ENCODE measurements around the gene RIMBP2. TPM values are rescaled to one million over a fixed set of nuclear protein-coding genes. Genes with fewer than 3 reads are reported as not detected.

Gene RIMBP2
- total RNA-seq, 1 donor from 2014 or later = not detected

GRCh38 chr12:130435826-130436225 is 280.3 kb downstream of the RIMBP2 start:
- H3K27me3 ChIP-seq (ENCODE audit: low read depth) = no peaks in the 10 kb centered on the region
- peaks cover 16% of the 10 kb centered on the region for H3K9me3 ChIP-seq (replicated peaks)
- no peak overlapping the region for H3K27ac ChIP-seq (replicated peaks)
- DNase-seq = no peak
- TF ChIP-seq, protein P1, sequence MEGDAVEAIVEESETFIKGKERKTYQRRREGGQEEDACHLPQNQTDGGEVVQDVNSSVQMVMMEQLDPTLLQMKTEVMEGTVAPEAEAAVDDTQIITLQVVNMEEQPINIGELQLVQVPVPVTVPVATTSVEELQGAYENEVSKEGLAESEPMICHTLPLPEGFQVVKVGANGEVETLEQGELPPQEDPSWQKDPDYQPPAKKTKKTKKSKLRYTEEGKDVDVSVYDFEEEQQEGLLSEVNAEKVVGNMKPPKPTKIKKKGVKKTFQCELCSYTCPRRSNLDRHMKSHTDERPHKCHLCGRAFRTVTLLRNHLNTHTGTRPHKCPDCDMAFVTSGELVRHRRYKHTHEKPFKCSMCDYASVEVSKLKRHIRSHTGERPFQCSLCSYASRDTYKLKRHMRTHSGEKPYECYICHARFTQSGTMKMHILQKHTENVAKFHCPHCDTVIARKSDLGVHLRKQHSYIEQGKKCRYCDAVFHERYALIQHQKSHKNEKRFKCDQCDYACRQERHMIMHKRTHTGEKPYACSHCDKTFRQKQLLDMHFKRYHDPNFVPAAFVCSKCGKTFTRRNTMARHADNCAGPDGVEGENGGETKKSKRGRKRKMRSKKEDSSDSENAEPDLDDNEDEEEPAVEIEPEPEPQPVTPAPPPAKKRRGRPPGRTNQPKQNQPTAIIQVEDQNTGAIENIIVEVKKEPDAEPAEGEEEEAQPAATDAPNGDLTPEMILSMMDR (IDR thresholded peaks at IDR 0.05; ENCODE audit: borderline replicate concordance) = no peak
- H3K36me3 ChIP-seq = no peaks in the 10 kb centered on the region
- H3K4me1 ChIP-seq = no peaks in the 10 kb centered on the region
- intact Hi-C loops (cut with micrococcal nuclease) = no loop called here
- H3K4me3 ChIP-seq = no peak overlapping the region

DNA sequence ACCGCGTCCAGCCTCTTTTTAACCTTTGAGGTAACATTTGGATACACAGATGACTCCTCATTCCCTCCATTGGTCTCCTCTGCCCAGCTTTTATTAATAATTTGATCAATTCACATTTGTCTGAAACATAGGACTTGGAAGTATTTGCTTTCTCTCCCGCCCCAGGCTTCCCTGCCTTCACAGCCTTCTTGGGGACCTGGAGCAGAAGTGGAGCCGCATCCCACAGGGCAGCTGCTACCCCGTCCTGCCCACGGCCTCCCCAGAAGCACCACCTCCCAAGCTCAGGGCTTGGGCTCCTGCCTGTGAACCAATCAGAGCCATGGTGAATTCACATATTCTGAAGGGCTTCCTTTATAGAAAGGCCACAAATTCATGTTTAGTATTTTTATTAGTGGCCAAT is 280.8 kb downstream of the RIMBP2 start:
- Histone ChIP-seq H3K9me3 (replicated peaks) (peaks cover 16% of the 10 kb centered on the region), H3K4me1 (no peaks in the 10 kb centered on the region), H3K36me3 (no peaks in the 10 kb centered on the region), H3K27ac (replicated peaks) (no peak overlapping the region), H3K27me3 (ENCODE audit: low read depth) (no peaks in the 10 kb centered on the region), H3K4me3 (no peak overlapping the region)
- intact Hi-C loops (cut with micrococcal nuclease) = no loop called here
- TF ChIP-seq, protein P1 (IDR thresholded peaks at IDR 0.05; ENCODE audit: borderline replicate concordance) = no peak
- DNase-seq = no peak

- Histone ChIP-seq H3K9me3 (replicated peaks) (peaks cover 16% of the 10 kb centered on the region), H3K27me3 (ENCODE audit: low read depth) (no peaks in the 10 kb centered on the region), H3K36me3 (no peaks in the 10 kb centered on the region), H3K4me1 (no peaks in the 10 kb centered on the region), H3K27ac (replicated peaks) (no peak overlapping the region), H3K4me3 (no peak overlapping the region)
- intact Hi-C loops (cut with micrococcal nuclease) = no loop called here
- TF ChIP-seq, protein P1 (IDR thresholded peaks at IDR 0.05; ENCODE audit: borderline replicate concordance) = no peak
- DNase-seq = no peak
Measured at GRCh38 chr12:130434560-130434959, 281.5 kb downstream of the RIMBP2 start.

DNA sequence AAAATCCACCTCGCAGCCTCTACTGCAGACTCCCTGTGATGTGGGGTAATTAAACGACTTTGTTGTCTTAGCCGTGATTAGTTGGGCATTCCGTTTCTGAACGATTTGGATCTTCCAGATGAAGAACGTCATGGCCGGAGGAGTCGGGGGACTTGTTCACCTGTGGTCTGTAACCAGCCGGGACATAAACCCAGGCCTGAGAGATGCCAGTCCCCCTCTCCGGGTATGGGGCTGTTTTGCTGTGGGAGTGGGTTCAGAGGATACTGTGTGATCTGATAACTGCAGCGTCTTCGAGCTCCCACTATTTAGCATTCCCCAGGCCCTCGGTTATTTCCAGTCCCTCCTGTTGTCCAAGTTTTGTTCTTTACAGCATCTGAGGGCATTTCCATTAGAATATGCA is 282.3 kb downstream of the RIMBP2 start:
- TF ChIP-seq, protein P1 (IDR thresholded peaks at IDR 0.05; ENCODE audit: borderline replicate concordance) = no peak
- Histone ChIP-seq H3K4me1 (no peaks in the 10 kb centered on the region), H3K27me3 (ENCODE audit: low read depth) (no peaks in the 10 kb centered on the region), H3K27ac (replicated peaks) (no peak overlapping the region), H3K9me3 (replicated peaks) (peaks cover 16% of the 10 kb centered on the region), H3K4me3 (no peak overlapping the region), H3K36me3 (no peaks in the 10 kb centered on the region)
- no peak for DNase-seq
- intact Hi-C loops (cut with micrococcal nuclease) = no loop called here

- Histone ChIP-seq H3K9me3 (replicated peaks) (peaks cover 16% of the 10 kb centered on the region), H3K27me3 (ENCODE audit: low read depth) (no peaks in the 10 kb centered on the region), H3K27ac (replicated peaks) (no peak overlapping the region), H3K36me3 (no peaks in the 10 kb centered on the region), H3K4me1 (no peaks in the 10 kb centered on the region), H3K4me3 (no peak overlapping the region)
- intact Hi-C loops (cut with micrococcal nuclease) = no loop called here
- no peak for DNase-seq
- TF ChIP-seq, protein P1 (IDR thresholded peaks at IDR 0.05; ENCODE audit: borderline replicate concordance) = no peak
Measured at GRCh38 chr12:130433411-130433810, 282.7 kb downstream of the RIMBP2 start.

GRCh38 chr12:130431176-130431575 is 284.9 kb downstream of the RIMBP2 start:
- Histone ChIP-seq H3K4me3 (no peak overlapping the region), H3K4me1 (no peaks in the 10 kb centered on the region), H3K27me3 (ENCODE audit: low read depth) (peaks cover 4% of the 10 kb centered on the region), H3K27ac (replicated peaks) (no peak overlapping the region), H3K9me3 (replicated peaks) (peaks cover 16% of the 10 kb centered on the region), H3K36me3 (no peaks in the 10 kb centered on the region)
- intact Hi-C loops (cut with micrococcal nuclease) = no loop called here
- TF ChIP-seq, protein P1 (IDR thresholded peaks at IDR 0.05; ENCODE audit: borderline replicate concordance) = no peak
- no peak for DNase-seq

Data from left ventricle myocardium inferior (tissue), 1 donor.